Dermis blood vessel endothelial cell (primary cell): ENCODE results near the gene SNX9. TPM values are rescaled to one million over a fixed set of nuclear protein-coding genes. Genes with fewer than 3 reads are reported as not detected.
"Not testable (repeated sequence)": the region's sequence is repeated elsewhere in the genome, so short reads cannot be mapped to it uniquely, and the experiment has no call there.

Experiments
- DNase-seq: peaks from one replicate; pipeline ENCODE4 v3.0.0; 2010
- total RNA-seq: library from RNA; depleted of rRNA; stranded (reverse); fragments of >200 nt; gene quantifications from 2 replicates; pipeline ENCODE4 v1.2.3, GENCODE V29; 2014

The SNX9 gene
- 51.4 and 61.4 TPM in 2 replicates for total RNA-seq

DNA sequence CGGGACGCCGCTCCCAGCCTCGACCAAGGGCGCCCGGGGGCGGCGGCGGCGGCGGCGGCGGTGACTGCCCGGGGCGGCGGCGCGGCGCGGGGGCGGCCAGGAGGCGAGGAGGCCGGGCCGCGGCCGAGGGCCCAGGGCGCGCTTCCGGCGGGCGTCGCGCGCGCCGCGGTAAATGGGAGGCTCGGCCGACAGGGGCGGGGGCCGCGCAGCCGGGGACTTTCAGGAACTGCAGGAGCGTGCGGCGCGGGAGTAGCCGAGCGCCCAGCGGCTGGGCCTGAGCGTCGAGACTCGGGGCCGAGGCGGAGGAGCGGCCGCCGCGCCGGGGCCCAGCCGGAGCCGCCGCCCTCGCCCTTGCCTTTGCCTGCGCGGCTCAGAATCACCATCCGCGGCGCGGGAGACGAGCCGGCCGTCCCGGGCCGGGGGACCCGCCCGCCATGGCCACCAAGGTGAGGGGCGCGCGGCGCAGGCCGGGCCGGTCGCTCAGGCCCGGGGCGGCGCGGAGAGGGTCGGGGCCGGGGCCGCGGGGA is at the start of gene SNX9:
SNX9 (plus strand) TSS at position 246 of the 527 bp plus-strand sequence; CDS start at position 435, 189 bp downstream.
- DNase-seq = peak; percentile 83

DNA sequence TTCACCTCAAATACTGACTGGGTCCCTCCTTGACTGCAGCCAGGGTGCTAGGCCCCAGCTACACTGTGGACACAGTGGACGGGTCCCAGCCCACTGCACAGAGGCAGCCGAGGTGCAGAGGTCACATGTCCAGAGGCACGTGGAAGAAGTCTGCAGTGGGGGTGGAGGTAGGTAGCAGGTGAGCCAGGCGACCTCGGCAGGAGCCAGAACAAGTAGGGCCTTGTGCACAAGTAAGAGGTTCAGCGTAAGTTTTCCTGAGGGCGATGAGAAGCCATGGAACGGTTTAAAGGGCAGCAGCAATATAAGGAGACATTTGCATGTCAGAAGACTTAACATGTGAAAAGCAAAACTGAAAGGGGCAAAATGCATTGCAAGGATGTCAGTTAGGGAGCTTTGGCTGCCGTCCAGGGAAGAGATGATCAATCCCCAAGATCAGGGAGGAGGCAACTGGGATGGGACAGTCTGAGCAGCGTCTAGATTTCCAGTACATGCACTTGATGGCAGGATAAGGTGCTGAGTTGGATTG is 49.7 kb upstream of the SNX9 start:
- DNase-seq = no peak

DNA sequence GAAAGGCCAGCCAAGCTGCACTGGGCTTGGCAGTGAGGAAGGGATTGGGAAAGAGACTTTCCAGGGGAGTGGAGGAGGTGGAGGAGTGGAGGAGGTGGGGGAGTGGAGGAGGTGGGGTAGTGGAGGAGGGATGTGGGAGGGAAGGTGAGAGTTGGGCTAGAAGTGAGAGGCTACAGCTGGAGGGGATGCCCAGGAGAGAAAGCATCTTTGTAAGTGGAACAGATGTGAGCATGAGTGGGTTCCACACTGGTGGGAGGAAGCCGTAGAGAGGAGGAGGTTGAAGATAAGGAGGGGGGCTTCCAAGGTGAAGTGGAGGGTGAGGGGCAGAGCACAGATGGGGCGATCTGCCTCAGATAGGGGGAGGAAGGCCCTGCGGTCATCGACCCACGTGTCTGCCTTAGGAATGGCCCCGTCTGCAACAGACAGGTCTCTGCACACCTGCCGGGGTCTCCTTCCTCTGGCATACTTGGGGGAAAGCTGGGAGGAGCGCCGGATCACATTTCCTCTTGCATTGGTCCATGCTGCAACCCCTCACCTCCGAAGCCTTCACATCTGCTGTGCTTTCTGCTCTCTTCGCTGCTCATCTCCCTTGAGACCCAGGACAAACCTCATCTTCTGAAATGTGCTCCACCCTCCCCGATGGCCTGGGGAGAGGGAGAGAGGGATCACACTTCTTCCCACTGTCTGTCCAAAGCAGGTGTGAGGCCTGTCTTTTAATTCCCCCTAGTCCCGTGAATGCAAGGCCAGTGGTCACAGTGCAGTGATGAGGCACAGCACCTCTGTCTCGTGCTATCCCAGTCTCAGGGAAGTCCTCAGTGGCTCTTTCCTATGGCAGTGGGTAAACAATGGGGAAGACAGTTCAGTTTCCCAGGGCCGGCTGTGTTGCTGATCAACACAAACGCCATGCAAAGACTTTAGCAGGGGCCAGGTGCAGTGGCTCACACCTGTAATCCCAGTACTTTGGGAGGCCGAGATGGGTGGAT is 48.6 kb upstream of the SNX9 start:
- no peak for DNase-seq

DNA sequence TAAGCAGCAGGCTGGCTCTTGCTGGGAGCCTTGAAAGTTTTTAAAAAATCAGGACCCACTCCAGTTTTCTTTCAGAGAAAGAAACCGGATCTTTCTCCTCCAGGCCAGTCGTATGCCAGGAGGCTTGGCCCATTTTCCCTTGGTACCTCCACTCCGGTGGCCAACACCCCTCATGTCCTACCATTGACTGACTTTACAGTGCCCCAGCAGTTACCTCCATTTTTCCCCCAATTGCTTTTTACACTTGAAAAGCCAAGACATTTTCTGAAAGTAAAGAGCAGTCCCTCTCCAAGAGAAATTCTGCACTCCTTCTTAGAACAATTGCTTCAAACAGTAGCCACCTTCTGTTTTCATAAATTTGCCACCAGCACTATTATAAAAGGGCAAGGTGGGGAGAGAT is 47.7 kb upstream of the SNX9 start:
- DNase-seq = no peak

- DNase-seq = no peak
These were observed 45.7 kb upstream of the SNX9 start for GRCh38 chr6:157777344-157777743.

DNA sequence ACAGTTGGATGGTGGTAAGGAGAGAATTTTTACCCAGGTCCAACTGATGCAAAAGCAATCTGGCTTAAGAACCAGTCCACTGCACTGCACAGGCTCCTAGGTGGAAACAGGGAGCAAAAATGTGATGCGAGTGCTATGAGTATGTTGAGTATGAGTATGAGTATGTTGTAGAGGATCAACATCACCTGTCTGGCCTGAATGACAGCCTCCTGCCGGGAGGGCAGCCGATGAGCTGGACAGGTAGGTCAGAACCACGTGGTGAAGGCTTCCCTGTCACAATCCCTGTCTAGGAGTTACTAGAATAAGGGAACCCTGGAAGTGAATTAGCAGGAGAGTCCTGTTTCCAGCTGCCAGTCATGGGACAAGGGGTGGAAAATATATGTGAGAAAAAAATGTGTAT is 44.3 kb upstream of the SNX9 start:
- no peak for DNase-seq

GRCh38 chr6:157779705-157780604 is 43.1 kb upstream of the SNX9 start:
- DNase-seq = no peak

DNA sequence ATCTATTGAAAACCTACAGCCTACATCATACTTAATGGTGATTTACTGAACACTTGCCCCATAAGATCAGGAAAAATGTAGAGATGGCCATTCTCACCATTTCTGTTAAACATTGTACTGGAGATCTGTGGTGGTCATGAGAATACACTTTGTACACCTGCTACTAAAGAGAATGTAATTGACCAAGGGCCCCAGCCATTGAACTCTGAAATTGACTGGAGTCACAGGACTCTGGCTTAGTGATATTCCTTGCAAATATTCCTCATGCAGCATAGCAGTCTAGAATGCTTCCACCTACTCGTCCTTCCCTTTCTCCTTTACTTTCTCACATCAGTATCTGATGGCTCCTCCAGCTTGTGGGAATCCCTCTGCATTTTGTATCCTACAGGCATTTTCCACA is 37.4 kb upstream of the SNX9 start:
- no peak for DNase-seq

GRCh38 chr6:157786221-157786620 is 36.8 kb upstream of the SNX9 start:
- no peak for DNase-seq

- no peak for DNase-seq
These were observed 36.0 kb upstream of the SNX9 start for GRCh38 chr6:157787080-157787479.

DNA sequence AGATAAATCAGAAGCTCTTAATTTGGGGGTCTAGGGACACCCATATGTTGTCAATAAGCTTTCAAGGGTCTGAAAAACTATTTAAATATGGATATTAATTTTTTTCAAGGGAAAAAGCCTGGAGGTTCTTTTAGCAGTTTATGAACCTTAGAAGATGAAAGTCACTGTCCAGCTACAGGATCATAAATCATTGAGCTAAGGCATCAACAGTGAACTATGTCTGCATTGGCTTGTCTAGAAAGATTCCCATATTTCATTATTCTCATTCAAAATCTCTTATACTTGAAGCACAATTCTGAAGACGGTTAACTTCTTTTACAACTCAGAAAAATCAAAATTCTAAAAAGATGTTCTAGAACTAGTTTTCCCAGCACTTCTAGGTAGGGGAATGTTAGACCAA is 34.9 kb upstream of the SNX9 start:
- DNase-seq = no peak

GRCh38 chr6:157789297-157789696 is 33.7 kb upstream of the SNX9 start:
- no peak for DNase-seq

GRCh38 chr6:157789861-157790260 is 33.2 kb upstream of the SNX9 start:
- DNase-seq = no peak

GRCh38 chr6:157790548-157791160 is 32.4 kb upstream of the SNX9 start:
- DNase-seq = peak; percentile 20

GRCh38 chr6:157791450-157791849 is 31.6 kb upstream of the SNX9 start:
- DNase-seq = no peak

GRCh38 chr6:157792671-157793070 is 30.4 kb upstream of the SNX9 start:
- peak; percentile 55 for DNase-seq

DNA sequence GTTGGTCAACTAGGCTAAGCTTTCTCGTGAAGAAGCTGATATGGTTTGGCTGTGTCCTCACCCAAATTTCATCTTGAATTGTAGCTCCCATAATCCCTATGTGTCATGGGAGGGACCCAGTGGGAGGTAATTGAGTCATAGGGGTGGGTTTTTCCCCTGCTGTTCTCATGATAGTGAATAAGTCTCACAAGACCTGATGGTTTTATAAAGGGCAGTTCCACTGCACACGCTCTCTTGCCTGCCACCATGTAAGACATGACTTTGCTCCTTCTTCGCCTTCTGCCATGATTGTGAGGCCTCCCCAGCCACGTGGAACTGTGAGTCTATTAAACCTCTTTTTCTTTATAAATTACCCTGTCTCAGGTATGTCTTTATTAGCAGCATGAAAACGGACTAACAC is 29.0 kb upstream of the SNX9 start:
- not testable (repeated sequence) for DNase-seq

GRCh38 chr6:157795841-157796240 is 27.2 kb upstream of the SNX9 start:
- DNase-seq = no peak

- no peak for DNase-seq
These were observed 24.2 kb upstream of the SNX9 start for GRCh38 chr6:157798851-157799250.

DNA sequence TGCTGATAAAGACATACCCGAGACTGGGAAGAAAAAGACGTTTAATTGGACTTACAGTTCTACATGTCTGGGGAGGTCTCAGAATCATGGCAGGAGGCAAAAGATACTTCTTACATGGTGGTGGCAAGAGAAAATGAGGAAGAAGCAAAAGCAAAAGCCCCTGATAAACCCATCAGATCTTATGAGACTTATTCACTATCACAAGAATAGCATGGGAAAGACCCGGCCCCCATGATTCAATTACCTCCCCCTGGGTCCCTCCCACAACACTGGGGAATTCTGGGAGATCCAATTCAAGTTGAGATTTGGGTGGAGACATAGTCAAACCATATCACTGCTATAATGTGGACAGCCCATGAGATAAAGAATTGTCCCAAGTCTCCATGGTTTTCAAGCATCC is 23.5 kb upstream of the SNX9 start:
- not testable (repeated sequence) for DNase-seq

GRCh38 chr6:157800420-157801237 is 22.4 kb upstream of the SNX9 start:
- DNase-seq = no peak
